MM.1S (cell line): ENCODE data around the gene DNAJC15.
A peak's percentile ranks its signal among the peaks of the same experiment; 100 is the strongest.

Experiments
- DNase-seq: peaks from one replicate; pipeline ENCODE4 v3.0.0-alpha.2; 2015
- H2AFZ ChIP-seq: fragments of 300-600 bp; sonication (generic); 2 replicates; pipeline ENCODE4 v1.6.0; 2016; ENCODE audit warnings: antibody characterized with exemption, low read length
- H3F3A ChIP-seq: fragments of 300-600 bp; sonication (generic); 2 replicates; pipeline ENCODE4 v1.6.1; 2016; ENCODE audit warnings: mild to moderate bottlenecking, antibody characterized with exemption, low read length, moderate library complexity, mixed read lengths; ENCODE audit not compliant: insufficient read depth
- H3K27ac ChIP-seq: fragments of 300-600 bp; sonication (generic); 2 replicates; pipeline ENCODE4 v1.5.1; 2016; ENCODE audit warnings: mild to moderate bottlenecking, low read length
- H3K27me3 ChIP-seq: fragments of 300-600 bp; sonication (generic); replicated peaks from 2 replicates; pipeline ENCODE4 v1.6.0; 2016; ENCODE audit warnings: low read length; ENCODE audit not compliant: insufficient read depth
- H3K36me3 ChIP-seq: fragments of 300-600 bp; sonication (generic); replicated peaks from 2 replicates; pipeline ENCODE4 v1.6.1; 2016; ENCODE audit warnings: mild to moderate bottlenecking, low read length, mixed read lengths; ENCODE audit not compliant: insufficient read depth
- H3K4me1 ChIP-seq: fragments of 300-600 bp; sonication (generic); 2 replicates; pipeline ENCODE4 v1.6.1; 2016; ENCODE audit warnings: low read length, mixed read lengths
- H3K4me2 ChIP-seq: fragments of 300-600 bp; sonication (generic); 2 replicates; pipeline ENCODE4 v1.6.0; 2016; ENCODE audit warnings: low read depth, low read length
- H3K4me3 ChIP-seq: fragments of 300-600 bp; sonication (generic); 2 replicates; pipeline ENCODE4 v1.5.1; 2016; ENCODE audit warnings: low read length, mixed read lengths
- H3K79me2 ChIP-seq: fragments of 300-600 bp; sonication (generic); 2 replicates; pipeline ENCODE4 v1.6.1; 2016; ENCODE audit warnings: mixed run types, low read length, mixed read lengths
- H3K9ac ChIP-seq: fragments of 300-600 bp; sonication (generic); 2 replicates; pipeline ENCODE4 v1.6.1; 2016; ENCODE audit warnings: low read length, mixed read lengths
- H3K9me2 ChIP-seq: fragments of 300-600 bp; sonication (generic); replicated peaks from 2 replicates; pipeline ENCODE4 v1.6.1; 2016; ENCODE audit warnings: mild to moderate bottlenecking, low read length, mixed read lengths; ENCODE audit not compliant: insufficient read depth
- H3K9me3 ChIP-seq: fragments of 300-600 bp; sonication (generic); replicated peaks from 2 replicates; pipeline ENCODE4 v1.6.1; 2016; ENCODE audit warnings: mild to moderate bottlenecking, low read length, mixed read lengths; ENCODE audit not compliant: insufficient read depth
- H4K20me1 ChIP-seq: fragments of 300-600 bp; sonication (generic); 2 replicates; pipeline ENCODE4 v1.6.1; 2016; ENCODE audit warnings: mild to moderate bottlenecking, low read length, moderate library complexity, mixed read lengths; ENCODE audit not compliant: insufficient read depth
- EZH2 ChIP-seq: fragments of 300-600 bp; sonication (generic); optimal IDR thresholded peaks from 2 replicates; pipeline ENCODE3; 2017; ENCODE audit warnings: low read depth, mild to moderate bottlenecking, antibody characterized with exemption, low read length, mixed read lengths
- EZH2phosphoT487 ChIP-seq: fragments of 300-600 bp; sonication (generic); IDR thresholded peaks from 2 replicates; pipeline ENCODE4 v1.6.1; 2018; ENCODE audit warnings: antibody characterized with exemption, low read length
- TF ChIP-seq, protein P1 (sequence below): fragments of 300-600 bp; sonication (generic); IDR thresholded peaks from 2 replicates; pipeline ENCODE4 v1.5.1; 2016; ENCODE audit warnings: antibody characterized with exemption, low read length, mixed read lengths

Gene DNAJC15

DNA sequence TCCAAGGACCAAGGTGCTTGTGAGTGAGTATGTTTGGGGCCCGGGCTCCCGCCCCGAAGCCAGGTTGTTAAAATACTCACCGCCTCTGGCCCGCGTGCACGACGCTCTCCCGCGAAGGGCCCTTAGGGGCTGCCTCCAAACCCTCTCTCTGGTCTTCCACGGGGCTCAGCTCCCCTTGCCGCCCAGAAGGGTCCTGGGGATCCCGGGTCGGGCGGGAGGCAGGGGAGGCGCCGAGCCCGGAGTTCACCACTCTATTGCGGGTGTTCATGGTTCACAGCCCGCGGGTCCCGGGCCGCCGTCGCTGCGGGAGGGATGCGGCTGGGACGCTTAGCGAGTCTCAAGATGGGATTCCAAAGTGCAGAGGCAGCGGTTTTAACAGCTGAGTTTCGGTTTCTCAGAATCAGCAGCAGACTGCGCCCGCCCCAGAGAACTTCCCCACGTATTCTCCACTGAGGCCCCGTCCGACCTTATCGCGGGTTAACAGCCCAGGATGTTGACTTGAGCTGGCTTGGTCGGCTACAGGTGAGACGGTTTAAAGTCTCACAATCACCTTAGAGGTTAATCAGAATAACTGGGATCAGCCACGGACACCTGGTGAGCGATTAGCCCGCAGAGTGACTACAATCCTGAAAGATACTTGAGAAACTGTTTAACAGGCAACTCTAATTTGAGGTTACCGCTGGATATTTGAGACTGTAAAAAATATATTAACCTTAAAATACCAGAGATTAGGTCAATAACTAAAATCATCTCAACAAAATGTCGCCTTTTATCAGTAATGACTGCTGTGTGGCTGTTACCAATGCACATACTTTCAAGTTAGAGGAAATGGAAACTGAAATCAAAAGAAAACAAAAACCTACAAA, 31.3 kb upstream of the DNAJC15 start, which contains the start of gene EPSTI1:
Gene EPSTI1 (minus strand): TSS at position 344 of the 866 bp plus-strand sequence. CDS start 76 bp downstream, at position 268.
- peak; percentile 87 for DNase-seq
- H3K79me2 ChIP-seq = no peaks in the 10 kb centered on the region; the same call in 1 of the 2 replicates
- H4K20me1 ChIP-seq = no peaks in the 10 kb centered on the region
- H3F3A ChIP-seq = peaks cover 19% of the 10 kb centered on the region; the same call in 1 of the 2 replicates
- H3K4me2 ChIP-seq = peak within 1 kb of the TSS; percentile 87
- no peaks in the 10 kb centered on the region for H3K9me2 ChIP-seq
- peak within 1 kb of the TSS; percentile 98 for H3K27ac ChIP-seq
- no peak for TF ChIP-seq EZH2phosphoT487
- TF ChIP-seq EZH2 = no peak
- TF ChIP-seq, protein P1, sequence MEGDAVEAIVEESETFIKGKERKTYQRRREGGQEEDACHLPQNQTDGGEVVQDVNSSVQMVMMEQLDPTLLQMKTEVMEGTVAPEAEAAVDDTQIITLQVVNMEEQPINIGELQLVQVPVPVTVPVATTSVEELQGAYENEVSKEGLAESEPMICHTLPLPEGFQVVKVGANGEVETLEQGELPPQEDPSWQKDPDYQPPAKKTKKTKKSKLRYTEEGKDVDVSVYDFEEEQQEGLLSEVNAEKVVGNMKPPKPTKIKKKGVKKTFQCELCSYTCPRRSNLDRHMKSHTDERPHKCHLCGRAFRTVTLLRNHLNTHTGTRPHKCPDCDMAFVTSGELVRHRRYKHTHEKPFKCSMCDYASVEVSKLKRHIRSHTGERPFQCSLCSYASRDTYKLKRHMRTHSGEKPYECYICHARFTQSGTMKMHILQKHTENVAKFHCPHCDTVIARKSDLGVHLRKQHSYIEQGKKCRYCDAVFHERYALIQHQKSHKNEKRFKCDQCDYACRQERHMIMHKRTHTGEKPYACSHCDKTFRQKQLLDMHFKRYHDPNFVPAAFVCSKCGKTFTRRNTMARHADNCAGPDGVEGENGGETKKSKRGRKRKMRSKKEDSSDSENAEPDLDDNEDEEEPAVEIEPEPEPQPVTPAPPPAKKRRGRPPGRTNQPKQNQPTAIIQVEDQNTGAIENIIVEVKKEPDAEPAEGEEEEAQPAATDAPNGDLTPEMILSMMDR = no peak
- H3K4me3 ChIP-seq = peak within 1 kb of the TSS; percentile 63
- peak within 1 kb of the TSS; percentile 79 for H3K9ac ChIP-seq
- H3K36me3 ChIP-seq = no peaks in the 10 kb centered on the region
- no peaks in the 10 kb centered on the region for H3K27me3 ChIP-seq
- H3K4me1 ChIP-seq = peaks cover 11% of the 10 kb centered on the region; the same call in 1 of the 2 replicates
- peak within 1 kb of the TSS; percentile 67 for H2AFZ ChIP-seq
- no peaks in the 10 kb centered on the region for H3K9me3 ChIP-seq

DNA sequence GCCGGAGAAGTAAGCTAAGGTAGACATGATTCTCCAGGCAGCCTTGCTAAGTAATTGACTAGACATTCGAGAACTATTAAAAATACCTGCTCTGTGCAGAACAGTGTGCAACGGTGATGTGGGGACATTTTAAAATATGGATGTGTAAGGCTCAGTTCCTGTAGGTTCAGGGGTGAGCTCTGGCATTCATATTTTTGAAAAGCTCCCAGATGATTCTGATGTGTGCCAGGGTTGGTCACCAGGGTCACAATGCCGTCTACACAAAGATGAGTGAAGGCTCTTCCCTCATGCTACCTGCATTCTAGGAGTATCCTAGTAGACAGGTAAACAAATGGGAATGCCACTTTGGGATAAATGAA, 30.6 kb upstream of the DNAJC15 start:
- Histone ChIP-seq H3K9me3 (no peaks in the 10 kb centered on the region), H3K79me2 (no peaks in the 10 kb centered on the region; the same call in 1 of the 2 replicates), H4K20me1 (no peaks in the 10 kb centered on the region), H3K36me3 (no peaks in the 10 kb centered on the region), H3K9me2 (no peaks in the 10 kb centered on the region), H2AFZ (peak overlapping the region; percentile 67), H3K4me2 (peak overlapping the region; percentile 87), H3K9ac (peak overlapping the region; percentile 79), H3K4me3 (peak overlapping the region; percentile 63), H3F3A (peaks cover 19% of the 10 kb centered on the region; the same call in 1 of the 2 replicates), H3K27me3 (no peaks in the 10 kb centered on the region), H3K4me1 (peaks cover 11% of the 10 kb centered on the region; the same call in 1 of the 2 replicates), H3K27ac (peak overlapping the region; percentile 98)
- no peak for DNase-seq
- no peak for TF ChIP-seq EZH2
- TF ChIP-seq EZH2phosphoT487 = no peak
- TF ChIP-seq, protein P1 = no peak

DNA sequence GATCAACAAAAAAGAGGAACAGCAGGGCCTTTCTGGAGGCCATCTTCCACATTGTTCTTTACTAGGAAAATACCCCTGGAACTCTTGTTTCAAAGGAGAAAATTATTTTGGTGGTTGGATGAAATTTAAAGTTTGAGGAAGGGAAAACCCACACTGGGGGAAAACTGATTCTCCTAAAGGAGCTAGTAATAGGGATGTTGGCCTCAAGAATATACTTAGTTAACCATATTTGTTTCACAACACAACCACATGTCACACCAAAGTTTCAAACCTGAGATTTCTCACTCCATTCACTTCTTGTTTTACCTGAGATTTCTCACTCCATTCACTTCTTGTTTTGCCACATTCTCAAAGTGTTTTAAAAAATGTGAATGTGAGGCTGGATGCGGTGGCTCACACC, 28.5 kb upstream of the DNAJC15 start:
- Histone ChIP-seq H3F3A (peaks cover 19% of the 10 kb centered on the region; the same call in 1 of the 2 replicates), H2AFZ (no peak overlapping the region), H3K9ac (no peak overlapping the region), H3K9me2 (no peaks in the 10 kb centered on the region), H3K27me3 (no peaks in the 10 kb centered on the region), H3K79me2 (no peaks in the 10 kb centered on the region; the same call in 1 of the 2 replicates), H3K27ac (no peak overlapping the region), H3K36me3 (no peaks in the 10 kb centered on the region), H3K4me3 (no peak overlapping the region), H4K20me1 (no peaks in the 10 kb centered on the region), H3K4me1 (peaks cover 11% of the 10 kb centered on the region; the same call in 1 of the 2 replicates), H3K9me3 (no peaks in the 10 kb centered on the region), H3K4me2 (no peak overlapping the region)
- TF ChIP-seq EZH2phosphoT487 (no peak), EZH2 (no peak)
- no peak for DNase-seq
